ACHN (cell line): ENCODE measurements around the gene ITPRIPL2.

Experiments used
- DNase-seq: peaks from one replicate; pipeline ENCODE4 v3.0.0-alpha.2; 2015
- in situ Hi-C: cut with HindIII; loops from 2 replicates; pipeline ENCODE4 v1.10.0; 2017; ENCODE audit warnings: low sequenced_read_pairs, low pct_ligation_motif_present, low pct_unique_long_range_greater_than_20kb

Gene ITPRIPL2

DNA sequence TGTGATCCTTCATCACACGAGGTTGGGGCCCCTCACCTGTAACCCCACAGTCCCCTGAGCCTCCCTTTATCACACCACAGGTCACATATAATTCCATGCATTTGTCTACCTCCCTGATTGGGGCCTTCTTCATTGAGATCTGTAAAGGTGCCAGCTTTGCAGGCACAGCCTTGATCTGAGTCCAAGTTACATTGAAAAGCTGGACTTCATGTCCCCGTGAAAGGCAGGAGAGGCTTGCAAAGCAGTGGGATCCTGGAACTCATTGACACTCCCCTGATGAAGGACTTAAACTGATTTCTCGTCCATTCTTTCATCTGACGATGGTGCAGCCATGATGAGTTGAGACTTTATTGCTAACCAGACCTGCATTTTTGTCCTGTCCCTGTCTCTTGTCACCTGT is 50.5 kb downstream of the ITPRIPL2 start:
- DNase-seq: no peak
- in situ Hi-C loops: no loop called here

DNA sequence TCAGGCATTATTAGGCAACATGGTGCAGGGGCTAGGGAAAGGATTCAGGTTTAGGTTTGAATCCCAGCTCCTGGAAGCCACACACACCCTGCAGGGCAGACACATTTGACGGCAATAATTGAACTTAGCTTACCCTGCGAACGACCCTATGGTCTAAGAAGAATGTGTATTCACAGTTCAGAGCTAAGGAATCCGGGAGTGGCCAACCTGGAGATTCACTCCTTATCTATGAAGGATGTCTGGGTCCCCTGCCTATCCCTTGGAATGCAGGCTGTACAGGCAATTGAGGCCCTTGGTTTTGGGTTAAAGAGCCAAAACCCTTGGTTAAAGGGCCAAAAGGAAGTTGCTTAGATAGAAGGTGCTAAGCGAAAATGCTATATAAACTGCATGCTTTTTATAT is 51.3 kb downstream of the ITPRIPL2 start:
- in situ Hi-C loops: no loop called here
- DNase-seq: no peak

- no peak for DNase-seq
Observed at GRCh38 chr16:19166500-19166899, 52.7 kb downstream of the ITPRIPL2 start.

DNA sequence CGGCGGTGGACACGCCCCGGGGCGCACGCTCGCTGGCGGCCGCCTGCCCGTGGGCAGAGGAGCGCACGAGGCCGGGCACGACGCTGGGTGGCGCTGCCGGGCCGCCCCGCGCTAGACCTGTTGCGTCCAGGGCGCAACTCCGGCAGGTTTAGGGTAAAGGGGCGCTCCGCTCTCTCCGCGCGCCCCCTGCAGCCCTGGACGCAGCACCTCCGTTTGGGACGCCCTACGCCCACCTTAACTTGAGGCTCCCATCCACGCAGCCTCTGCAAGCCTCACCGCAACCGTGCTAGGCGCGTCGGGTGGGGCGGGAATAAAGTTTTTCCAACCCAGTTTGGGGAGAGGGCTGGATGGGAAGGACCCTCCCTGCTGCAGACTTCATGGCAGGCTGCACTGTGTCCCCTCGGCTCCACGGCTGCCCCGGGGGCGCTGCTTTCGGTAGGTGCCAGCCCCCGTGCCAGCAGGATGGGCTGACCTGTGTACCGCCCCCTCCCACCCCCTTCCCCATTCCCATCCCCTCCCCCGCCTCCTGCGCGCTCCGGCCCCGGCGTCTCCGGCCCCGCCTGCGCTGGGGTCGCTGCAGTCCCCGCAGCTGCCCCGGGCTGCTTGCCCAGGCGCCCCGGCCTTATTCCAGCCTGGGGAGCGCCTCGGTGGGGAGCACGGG is 54.1 kb downstream of the ITPRIPL2 start, which contains the start of gene SYT17:
Gene SYT17 (plus strand): TSS at position 531 of the 661 bp plus-strand sequence. CDS start 407 bp downstream, outside the sequence.
- in situ Hi-C loops: no loop called here
- DNase-seq: peak; percentile 80

More at GRCh38 chr16:19166500-19166899, 52.7 kb downstream of the ITPRIPL2 start:
- in situ Hi-C loops: no loop called here

DNA sequence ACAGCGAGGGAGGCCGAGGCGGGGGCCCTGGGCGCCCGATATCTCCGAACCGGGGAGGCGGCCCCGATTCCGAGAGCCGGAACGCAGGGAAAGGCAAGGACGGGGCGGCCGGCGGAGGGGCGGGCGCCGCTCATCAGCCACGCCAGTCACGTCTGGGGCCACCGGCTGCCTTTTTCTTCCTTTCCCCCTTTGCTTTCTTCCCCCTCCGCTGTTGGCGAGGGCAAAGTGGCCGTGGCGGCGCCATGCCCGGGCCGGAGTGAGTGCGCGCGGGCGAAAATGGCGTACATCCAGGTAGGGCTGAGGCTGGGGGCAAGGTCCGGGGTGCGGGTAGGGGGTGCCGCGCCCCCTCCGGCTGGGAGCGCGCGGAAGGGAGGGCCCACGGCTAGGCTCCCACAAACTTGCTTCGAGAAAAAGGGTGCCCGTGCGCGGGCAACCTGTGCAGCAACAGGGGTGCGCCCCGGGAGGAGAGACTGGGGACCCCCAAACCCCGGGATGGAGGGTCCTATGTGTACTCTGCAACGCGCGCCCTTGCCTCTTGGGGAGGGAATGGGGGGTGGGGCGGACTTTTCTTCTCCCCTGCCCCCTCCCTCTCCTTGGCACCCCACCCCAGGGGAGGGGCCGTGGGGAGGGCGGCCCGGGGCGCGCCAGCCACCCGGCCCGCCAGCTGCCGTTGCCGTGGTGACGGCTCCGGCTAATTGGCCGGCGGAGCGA is 54.8 kb downstream of the ITPRIPL2 start:
- in situ Hi-C loops: no loop called here
- no peak for DNase-seq

- no peak for DNase-seq
- in situ Hi-C loops: no loop called here
Observed at GRCh38 chr16:19169082-19169639, 55.4 kb downstream of the ITPRIPL2 start.

- in situ Hi-C loops: no loop called here
- no peak for DNase-seq
Observed at GRCh38 chr16:19170043-19170655, 56.4 kb downstream of the ITPRIPL2 start.
